ENCODE results near the gene GSK3B.

GRCh38 chr3:119792270-119792669 lies 302.0 kb downstream of the GSK3B start:
- TF ChIP-seq, protein P1, sequence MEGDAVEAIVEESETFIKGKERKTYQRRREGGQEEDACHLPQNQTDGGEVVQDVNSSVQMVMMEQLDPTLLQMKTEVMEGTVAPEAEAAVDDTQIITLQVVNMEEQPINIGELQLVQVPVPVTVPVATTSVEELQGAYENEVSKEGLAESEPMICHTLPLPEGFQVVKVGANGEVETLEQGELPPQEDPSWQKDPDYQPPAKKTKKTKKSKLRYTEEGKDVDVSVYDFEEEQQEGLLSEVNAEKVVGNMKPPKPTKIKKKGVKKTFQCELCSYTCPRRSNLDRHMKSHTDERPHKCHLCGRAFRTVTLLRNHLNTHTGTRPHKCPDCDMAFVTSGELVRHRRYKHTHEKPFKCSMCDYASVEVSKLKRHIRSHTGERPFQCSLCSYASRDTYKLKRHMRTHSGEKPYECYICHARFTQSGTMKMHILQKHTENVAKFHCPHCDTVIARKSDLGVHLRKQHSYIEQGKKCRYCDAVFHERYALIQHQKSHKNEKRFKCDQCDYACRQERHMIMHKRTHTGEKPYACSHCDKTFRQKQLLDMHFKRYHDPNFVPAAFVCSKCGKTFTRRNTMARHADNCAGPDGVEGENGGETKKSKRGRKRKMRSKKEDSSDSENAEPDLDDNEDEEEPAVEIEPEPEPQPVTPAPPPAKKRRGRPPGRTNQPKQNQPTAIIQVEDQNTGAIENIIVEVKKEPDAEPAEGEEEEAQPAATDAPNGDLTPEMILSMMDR (IDR thresholded peaks at IDR 0.05): no peak
- TF ChIP-seq POLR2A (IDR thresholded peaks at IDR 0.05): no peak

Data from thyroid gland (tissue), 4 donors.